Effector memory CD4-positive, alpha-beta T cell (primary cell): ENCODE data around the gene LYPD1.

Experiments used
- DNase-seq, 3 donors: peaks; one replicate each; pipeline ENCODE4 v3.0.0-alpha.2; 2020
- H3K27ac ChIP-seq: 2 replicates; pipeline ENCODE4 v1.7.0; 2013; ENCODE audit warnings: mild to moderate bottlenecking, low read length, moderate library complexity; ENCODE audit not compliant: insufficient read depth, poor library complexity, severe bottlenecking
- H3K27me3 ChIP-seq: replicated peaks from 2 replicates; pipeline ENCODE4 v1.7.0; 2013; ENCODE audit warnings: mild to moderate bottlenecking, low read length; ENCODE audit not compliant: insufficient read depth, control insufficient read depth, poor library complexity, severe bottlenecking
- H3K36me3 ChIP-seq: 2 replicates; pipeline ENCODE4 v1.7.0; 2013; ENCODE audit warnings: mild to moderate bottlenecking, low read length, moderate library complexity; ENCODE audit not compliant: control insufficient read depth, insufficient read depth
- H3K4me1 ChIP-seq: 2 replicates; pipeline ENCODE4 v1.7.0; 2013; ENCODE audit warnings: low read length, mild to moderate bottlenecking; ENCODE audit not compliant: control insufficient read depth, insufficient read depth, poor library complexity, severe bottlenecking
- H3K4me3 ChIP-seq: 2 replicates; pipeline ENCODE4 v1.7.0; 2013; ENCODE audit warnings: low read length, low read depth, mild to moderate bottlenecking; ENCODE audit not compliant: insufficient read depth, poor library complexity, severe bottlenecking
- H3K9me3 ChIP-seq: 2 replicates; pipeline ENCODE4 v1.7.0; 2013; ENCODE audit warnings: mild to moderate bottlenecking, low read length, moderate library complexity; ENCODE audit not compliant: control insufficient read depth

The LYPD1 gene

GRCh38 chr2:132691556-132691955 lies 21.6 kb upstream of the LYPD1 start:
- no peaks in the 10 kb centered on the region for H3K36me3 ChIP-seq
- H3K4me1 ChIP-seq, result no peaks in the 10 kb centered on the region
- H3K4me3 ChIP-seq, result no peak overlapping the region
- no peaks in the 10 kb centered on the region for H3K27me3 ChIP-seq
- DNase-seq, result no peak
- no peak overlapping the region for H3K27ac ChIP-seq
- H3K9me3 ChIP-seq, result no peaks in the 10 kb centered on the region

GRCh38 chr2:132690664-132691303 lies 20.8 kb upstream of the LYPD1 start:
- no peaks in the 10 kb centered on the region for H3K4me1 ChIP-seq
- no peaks in the 10 kb centered on the region for H3K27me3 ChIP-seq
- no peak overlapping the region for H3K27ac ChIP-seq
- H3K36me3 ChIP-seq, result no peaks in the 10 kb centered on the region
- H3K9me3 ChIP-seq, result no peaks in the 10 kb centered on the region
- H3K4me3 ChIP-seq, result no peak overlapping the region
- DNase-seq, result no peak

DNA sequence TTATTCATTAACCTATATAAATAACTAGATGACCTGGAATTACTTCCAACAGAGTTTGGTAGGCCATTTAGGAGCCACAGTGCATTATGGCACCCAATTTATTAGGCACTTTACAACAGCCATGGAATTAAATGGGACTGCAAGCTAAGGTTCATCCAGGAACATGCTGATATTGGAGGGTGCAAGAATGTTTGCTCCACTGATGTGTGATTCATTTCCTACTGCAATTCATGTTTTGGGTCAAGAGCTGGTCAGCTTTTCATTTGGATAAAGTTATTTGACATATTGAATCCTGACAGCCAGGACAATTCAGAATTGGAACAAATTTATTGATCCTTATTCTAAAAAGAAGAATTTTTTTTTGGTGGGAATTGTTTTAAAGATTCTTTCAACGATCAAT lies 11.8 kb upstream of the LYPD1 start:
- Histone ChIP-seq H3K9me3 (no peaks in the 10 kb centered on the region), H3K27me3 (no peaks in the 10 kb centered on the region), H3K36me3 (no peaks in the 10 kb centered on the region), H3K4me3 (no peak overlapping the region), H3K4me1 (no peaks in the 10 kb centered on the region), H3K27ac (no peak overlapping the region)
- no peak for DNase-seq

DNA sequence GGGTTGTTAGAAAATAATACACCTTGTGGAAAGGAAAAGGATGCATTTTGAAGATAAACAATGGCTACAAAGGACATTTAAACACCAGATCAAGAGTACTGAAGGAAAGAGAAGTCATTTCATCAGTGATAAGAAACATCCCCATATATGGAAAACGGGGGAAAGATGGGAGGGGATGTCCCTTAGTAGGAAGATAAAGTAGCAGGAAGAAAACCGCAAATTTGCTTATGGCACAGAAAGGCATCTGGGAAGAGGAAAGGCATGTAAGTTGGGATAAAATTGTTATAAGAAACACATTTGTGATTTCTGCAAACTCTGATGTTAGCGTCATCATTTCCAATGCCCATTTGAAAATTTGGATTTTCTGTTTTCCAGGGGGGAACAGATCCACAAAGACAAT lies 10.5 kb upstream of the LYPD1 start:
- Histone ChIP-seq H3K27me3 (no peaks in the 10 kb centered on the region), H3K4me1 (no peaks in the 10 kb centered on the region), H3K36me3 (no peaks in the 10 kb centered on the region), H3K4me3 (no peak overlapping the region), H3K27ac (no peak overlapping the region), H3K9me3 (no peaks in the 10 kb centered on the region)
- DNase-seq, result no peak

DNA sequence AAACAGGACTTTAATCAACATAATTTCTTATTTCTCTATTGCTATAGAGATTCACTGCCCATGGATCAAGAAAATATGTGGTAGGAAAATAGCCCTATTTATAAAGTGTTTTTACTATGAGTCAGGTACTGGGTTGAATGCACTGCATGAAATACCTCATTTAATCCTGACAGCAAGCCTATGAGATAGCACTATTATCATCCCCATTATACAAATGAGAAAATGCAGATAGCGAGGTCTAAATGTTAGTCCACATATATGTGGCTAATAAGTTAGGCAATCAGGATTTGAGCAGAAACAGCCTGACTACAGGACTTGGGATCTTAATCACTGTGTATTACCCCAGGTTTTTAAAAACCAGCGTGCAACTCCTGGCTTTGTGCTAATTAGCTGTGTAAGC lies 8.5 kb upstream of the LYPD1 start:
- Histone ChIP-seq H3K4me1 (no peaks in the 10 kb centered on the region), H3K27me3 (no peaks in the 10 kb centered on the region), H3K36me3 (no peaks in the 10 kb centered on the region), H3K9me3 (no peaks in the 10 kb centered on the region), H3K27ac (no peak overlapping the region), H3K4me3 (no peak overlapping the region)
- no peak for DNase-seq

- no peaks in the 10 kb centered on the region for H3K9me3 ChIP-seq
- no peaks in the 10 kb centered on the region for H3K4me1 ChIP-seq
- H3K4me3 ChIP-seq, result no peak overlapping the region
- no peaks in the 10 kb centered on the region for H3K36me3 ChIP-seq
- no peak for DNase-seq
- H3K27ac ChIP-seq, result no peak overlapping the region
- H3K27me3 ChIP-seq, result no peaks in the 10 kb centered on the region
These were observed 7.7 kb upstream of the LYPD1 start for GRCh38 chr2:132677661-132678060.

- Histone ChIP-seq H3K27ac (no peak overlapping the region), H3K4me3 (no peak overlapping the region), H3K9me3 (no peaks in the 10 kb centered on the region), H3K36me3 (no peaks in the 10 kb centered on the region), H3K27me3 (no peaks in the 10 kb centered on the region), H3K4me1 (no peaks in the 10 kb centered on the region)
- DNase-seq, result no peak
These were observed 7.0 kb upstream of the LYPD1 start for GRCh38 chr2:132676999-132677398.

- no peaks in the 10 kb centered on the region for H3K27me3 ChIP-seq
- H3K4me3 ChIP-seq, result no peak overlapping the region
- no peak for DNase-seq
- H3K9me3 ChIP-seq, result no peaks in the 10 kb centered on the region
- no peak overlapping the region for H3K27ac ChIP-seq
- H3K4me1 ChIP-seq, result no peaks in the 10 kb centered on the region
- H3K36me3 ChIP-seq, result no peaks in the 10 kb centered on the region
These were observed 1.3 kb upstream of the LYPD1 start for GRCh38 chr2:132671151-132671835.

DNA sequence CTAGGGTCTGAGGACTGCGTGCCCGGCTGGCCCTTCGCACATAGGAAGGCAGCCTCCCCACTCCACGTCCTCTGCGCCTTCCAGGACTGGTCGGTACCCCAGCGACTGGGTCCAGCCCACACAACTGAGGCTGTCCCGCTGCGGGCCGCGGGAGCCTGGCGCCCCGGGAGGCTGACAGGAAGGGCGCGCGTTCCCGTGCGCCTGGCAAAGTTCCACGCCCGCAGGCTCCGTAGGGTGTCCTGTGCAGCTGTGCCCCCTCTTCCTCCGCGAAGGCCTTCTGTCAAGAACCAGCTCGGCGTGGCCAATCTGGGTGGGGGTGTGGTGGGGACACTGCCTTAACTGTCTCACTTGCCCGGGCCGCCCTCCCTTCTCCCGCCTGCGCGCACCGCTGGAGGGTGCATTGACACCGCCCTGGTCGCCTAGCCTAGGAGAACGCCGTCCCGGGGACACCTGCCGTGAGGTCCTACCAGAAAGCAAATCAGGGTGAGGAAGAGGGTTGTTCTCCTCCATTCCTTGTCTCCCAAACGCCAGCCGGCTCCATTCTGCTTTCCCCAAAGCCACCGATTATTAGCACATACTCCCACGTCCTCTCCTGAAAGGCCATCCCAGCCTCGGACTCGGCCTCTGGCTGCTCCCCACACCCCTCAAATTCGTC lies 618 bp upstream of the LYPD1 start:
- H3K4me1 ChIP-seq, result no peaks in the 10 kb centered on the region
- no peak overlapping the region for H3K27ac ChIP-seq
- no peak overlapping the region for H3K4me3 ChIP-seq
- no peaks in the 10 kb centered on the region for H3K36me3 ChIP-seq
- no peaks in the 10 kb centered on the region for H3K9me3 ChIP-seq
- no peaks in the 10 kb centered on the region for H3K27me3 ChIP-seq
- DNase-seq, result no peak
